IMR-90 (cell line): ENCODE results near the gene B4GALNT3.

ENCODE experiments used
- BHLHE40 ChIP-seq: fragments of 150-350 bp; IDR thresholded peaks from 2 replicates; pipeline ENCODE4 v1.6.1; 2016; ENCODE audit warnings: mild to moderate bottlenecking, low read depth, low read length
- CEBPB ChIP-seq: IDR thresholded peaks from 2 replicates; pipeline ENCODE4 v1.6.1; 2012; ENCODE audit warnings: low read depth, low read length, improper control_type of control experiment
- CHD1 ChIP-seq: IDR thresholded peaks from 2 replicates; pipeline ENCODE4 v1.6.1; 2012; ENCODE audit warnings: low read depth, low read length, improper control_type of control experiment
- ELK1 ChIP-seq: fragments of 150-350 bp; IDR thresholded peaks from 2 replicates; pipeline ENCODE4 v1.6.1; 2016; ENCODE audit warnings: low read depth, mild to moderate bottlenecking, low read length, moderate library complexity, borderline replicate concordance
- MAZ ChIP-seq: IDR thresholded peaks from 2 replicates; pipeline ENCODE4 v1.6.1; 2012; ENCODE audit warnings: low read depth, mild to moderate bottlenecking, low read length, improper control_type of control experiment, moderate library complexity, borderline replicate concordance
- MXI1 ChIP-seq: IDR thresholded peaks from 2 replicates; pipeline ENCODE4 v1.6.1; 2012; ENCODE audit warnings: low read depth, mild to moderate bottlenecking, low read length, moderate library complexity, borderline replicate concordance
- POLR2A ChIP-seq: IDR thresholded peaks from 2 replicates; pipeline ENCODE4 v1.6.1; 2012; ENCODE audit warnings: mild to moderate bottlenecking, low read depth, low read length
- RAD21 ChIP-seq: IDR thresholded peaks from 2 replicates; pipeline ENCODE4 v1.6.1; 2012; ENCODE audit warnings: low read length, improper control_type of control experiment
- RCOR1 ChIP-seq: IDR thresholded peaks from 2 replicates; pipeline ENCODE4 v1.6.1; 2012; ENCODE audit warnings: mild to moderate bottlenecking, low read length, improper control_type of control experiment; ENCODE audit not compliant: insufficient replicate concordance
- RFX5 ChIP-seq: IDR thresholded peaks from 2 replicates; pipeline ENCODE4 v1.8.0; 2012; ENCODE audit warnings: low read depth, mild to moderate bottlenecking, low read length, moderate library complexity
- SMC3 ChIP-seq: fragments of 150-350 bp; IDR thresholded peaks from 2 replicates; pipeline ENCODE4 v1.6.1; 2016; ENCODE audit warnings: low read depth, mild to moderate bottlenecking, antibody characterized with exemption, low read length, moderate library complexity
- TF ChIP-seq, protein P1 (sequence below): conservative IDR thresholded peaks from 2 replicates; pipeline ENCODE4 v1.5.1; 2012; ENCODE audit warnings: mild to moderate bottlenecking, low read depth, low read length, improper control_type of control experiment
- TF ChIP-seq, protein P2 (sequence below): fragments of 150-350 bp; IDR thresholded peaks from 2 replicates; pipeline ENCODE4 v1.6.1; 2017; ENCODE audit warnings: mild to moderate bottlenecking, antibody characterized with exemption, low read length, low read depth

DNA sequence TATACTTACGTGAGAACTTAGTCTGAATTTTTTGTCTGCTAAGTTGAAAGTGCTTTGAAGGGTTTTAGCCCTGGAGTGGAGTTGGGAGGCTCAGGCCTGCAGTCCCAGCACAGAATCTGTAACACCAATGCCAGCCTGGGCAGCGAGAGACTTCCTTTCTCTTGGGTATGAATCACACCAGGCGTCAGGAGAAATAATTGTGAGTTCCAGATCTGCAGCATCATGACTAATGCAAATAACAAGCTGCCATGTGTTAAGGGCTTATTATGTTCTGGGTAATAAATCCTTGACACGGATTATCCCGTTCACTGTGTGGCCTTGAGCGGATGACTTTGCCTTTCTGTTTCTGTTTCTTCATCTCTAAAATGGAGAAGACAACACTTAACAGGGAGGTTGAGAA lies 70.6 kb downstream of the B4GALNT3 start:
- TF ChIP-seq, protein P1, sequence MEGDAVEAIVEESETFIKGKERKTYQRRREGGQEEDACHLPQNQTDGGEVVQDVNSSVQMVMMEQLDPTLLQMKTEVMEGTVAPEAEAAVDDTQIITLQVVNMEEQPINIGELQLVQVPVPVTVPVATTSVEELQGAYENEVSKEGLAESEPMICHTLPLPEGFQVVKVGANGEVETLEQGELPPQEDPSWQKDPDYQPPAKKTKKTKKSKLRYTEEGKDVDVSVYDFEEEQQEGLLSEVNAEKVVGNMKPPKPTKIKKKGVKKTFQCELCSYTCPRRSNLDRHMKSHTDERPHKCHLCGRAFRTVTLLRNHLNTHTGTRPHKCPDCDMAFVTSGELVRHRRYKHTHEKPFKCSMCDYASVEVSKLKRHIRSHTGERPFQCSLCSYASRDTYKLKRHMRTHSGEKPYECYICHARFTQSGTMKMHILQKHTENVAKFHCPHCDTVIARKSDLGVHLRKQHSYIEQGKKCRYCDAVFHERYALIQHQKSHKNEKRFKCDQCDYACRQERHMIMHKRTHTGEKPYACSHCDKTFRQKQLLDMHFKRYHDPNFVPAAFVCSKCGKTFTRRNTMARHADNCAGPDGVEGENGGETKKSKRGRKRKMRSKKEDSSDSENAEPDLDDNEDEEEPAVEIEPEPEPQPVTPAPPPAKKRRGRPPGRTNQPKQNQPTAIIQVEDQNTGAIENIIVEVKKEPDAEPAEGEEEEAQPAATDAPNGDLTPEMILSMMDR = no peak
- TF ChIP-seq MXI1 = no peak
- no peak for TF ChIP-seq ELK1
- TF ChIP-seq SMC3 = no peak
- TF ChIP-seq BHLHE40 = no peak
- TF ChIP-seq POLR2A = no peak
- no peak for TF ChIP-seq RCOR1
- TF ChIP-seq CEBPB = no peak
- TF ChIP-seq RAD21 = no peak
- no peak for TF ChIP-seq RFX5
- TF ChIP-seq, protein P2, sequence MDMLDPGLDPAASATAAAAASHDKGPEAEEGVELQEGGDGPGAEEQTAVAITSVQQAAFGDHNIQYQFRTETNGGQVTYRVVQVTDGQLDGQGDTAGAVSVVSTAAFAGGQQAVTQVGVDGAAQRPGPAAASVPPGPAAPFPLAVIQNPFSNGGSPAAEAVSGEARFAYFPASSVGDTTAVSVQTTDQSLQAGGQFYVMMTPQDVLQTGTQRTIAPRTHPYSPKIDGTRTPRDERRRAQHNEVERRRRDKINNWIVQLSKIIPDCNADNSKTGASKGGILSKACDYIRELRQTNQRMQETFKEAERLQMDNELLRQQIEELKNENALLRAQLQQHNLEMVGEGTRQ = no peak
- no peak for TF ChIP-seq CHD1
- no peak for TF ChIP-seq MAZ
